GM10248 (cell line): ENCODE measurements around the gene RPH3AL.
"Not testable (repeated sequence)": the region's sequence is repeated elsewhere in the genome, so short reads cannot be mapped to it uniquely, and the experiment has no call there.

Experiments used
- CTCF ChIA-PET: fragments of 300-600 bp; sonication (Branson Sonifier 250); formaldehyde crosslinking; extraction: SDS; loops from one replicate; lab custom pipeline; 2021; ENCODE audit warnings: antibody characterized with exemption; lab: Yijun Ruan, JAX
- POLR2A ChIA-PET: fragments of 350-650 bp; sonication (Branson Sonifier 250); formaldehyde crosslinking; extraction: SDS; loops from one replicate; lab custom pipeline; 2020; ENCODE audit warnings: antibody characterized with exemption; lab: Yijun Ruan, JAX
- DNase-seq: peaks from one replicate; pipeline ENCODE4 v3.0.0; 2012; ENCODE audit errors: extremely low spot score
- CTCF ChIP-seq: IDR thresholded peaks from 2 replicates; pipeline ENCODE4 v1.5.1; 2012; ENCODE audit warnings: mild to moderate bottlenecking, low read depth; ENCODE audit errors: extremely low read depth, missing control alignments, control extremely low read depth

Gene RPH3AL

GRCh38 chr17:237406-237955, 115.1 kb downstream of the RPH3AL start:
- no peak for TF ChIP-seq CTCF
- no peak for DNase-seq
- CTCF ChIA-PET, result no interaction called here
- POLR2A ChIA-PET, result no interaction called here

GRCh38 chr17:236641-237405, 115.8 kb downstream of the RPH3AL start:
- DNase-seq, result no peak
- POLR2A ChIA-PET, result no interaction called here
- CTCF ChIA-PET, result no interaction called here

GRCh38 chr17:235831-236640, 116.6 kb downstream of the RPH3AL start:
- ChIA-PET CTCF (no interaction called here), POLR2A (no interaction called here)
- TF ChIP-seq CTCF, result no peak
- no peak for DNase-seq

More at GRCh38 chr17:236641-237405, 115.8 kb downstream of the RPH3AL start:
- TF ChIP-seq CTCF, result no peak

GRCh38 chr17:234994-235830, 117.4 kb downstream of the RPH3AL start:
- DNase-seq, CTCF ChIA-PET, POLR2A ChIA-PET: not testable (repeated sequence)

GRCh38 chr17:234163-234993, 118.2 kb downstream of the RPH3AL start:
- CTCF ChIA-PET, DNase-seq, POLR2A ChIA-PET: not testable (repeated sequence)

GRCh38 chr17:233473-233941, 119.1 kb downstream of the RPH3AL start:
- ChIA-PET POLR2A (no interaction called here), CTCF (no interaction called here)

More at GRCh38 chr17:233473-233941, 119.1 kb downstream of the RPH3AL start:
- DNase-seq, result peak; percentile 44
- TF ChIP-seq CTCF, result no peak
